ENCODE measurements around the gene OXSM. TPM values are rescaled to one million over a fixed set of nuclear protein-coding genes. Genes with fewer than 3 reads are reported as not detected.

The OXSM gene
- total and polyA plus RNA-seq, 4 donors: 8.6 to 21.8 (median 17.5) TPM

- Histone ChIP-seq H3K27me3 (ENCODE audit: control insufficient read depth in 4 of 4, insufficient read depth in 4 of 4, low read length in 3 of 4) (no peaks in the 10 kb centered on the region), H3K9ac (ENCODE audit: low read depth in 1 of 2, low read length in 2 of 2) (no peak overlapping the region), H3K36me3 (ENCODE audit: control insufficient read depth in 4 of 4, insufficient read depth in 3 of 4, low read depth in 1 of 4, low read length in 3 of 4) (no peaks in the 10 kb centered on the region), H3K27ac (ENCODE audit: low read depth in 1 of 2, low read length in 2 of 2) (no peak overlapping the region), H3K9me3 (ENCODE audit: control insufficient read depth in 4 of 4, low read length in 3 of 4) (no peaks in the 10 kb centered on the region), H3K4me3 (ENCODE audit: low read depth in 1 of 3, low read length in 3 of 3) (no peak overlapping the region), H3K4me1 (ENCODE audit: control insufficient read depth in 4 of 4, insufficient read depth in 4 of 4, low read length in 3 of 4) (no peaks in the 10 kb centered on the region)
- TF ChIP-seq JUND (IDR thresholded peaks at IDR 0.05) (no peak), NR2F2 (IDR thresholded peaks at IDR 0.05) (no peak), RAD21 (IDR thresholded peaks at IDR 0.05) (peak in 1 of 2 donors; percentile 21)
- no peak for DNase-seq (ENCODE audit: low spot score)
- 15% methylated on average over 3 of the region's 3 CpGs for WGBS
Measured at GRCh38 chr3:25831578-25831977, 41.7 kb downstream of the OXSM start.

GRCh38 chr3:25834346-25834745 is 44.5 kb downstream of the OXSM start:
- no peaks in the 10 kb centered on the region for H3K4me1 ChIP-seq (ENCODE audit: control insufficient read depth in 4 of 4, insufficient read depth in 4 of 4, low read length in 3 of 4)

GRCh38 chr3:25836579-25836978 is 46.7 kb downstream of the OXSM start:
- no peaks in the 10 kb centered on the region for H3K9me3 ChIP-seq (ENCODE audit: control insufficient read depth in 4 of 4, low read length in 3 of 4)
- DNase-seq (ENCODE audit: low spot score): no peak
- WGBS: 89% methylated on average over 2 of the region's 2 CpGs
- TF ChIP-seq SP1 (IDR thresholded peaks at IDR 0.05) (no peak), ZBTB33 (IDR thresholded peaks at IDR 0.05) (no peak), CTCF (IDR thresholded peaks at IDR 0.05; ENCODE audit: low read depth, low read length, missing input control) (no peak), RXRA (IDR thresholded peaks at IDR 0.05) (no peak)
- no peak overlapping the region for H3K4me3 ChIP-seq (ENCODE audit: low read depth in 1 of 3, low read length in 3 of 3)
- no peaks in the 10 kb centered on the region for H3K4me1 ChIP-seq (ENCODE audit: control insufficient read depth in 4 of 4, insufficient read depth in 4 of 4, low read length in 3 of 4)
- no peak overlapping the region for H3K27ac ChIP-seq (ENCODE audit: low read depth in 1 of 2, low read length in 2 of 2)
- H3K36me3 ChIP-seq (ENCODE audit: control insufficient read depth in 4 of 4, insufficient read depth in 3 of 4, low read depth in 1 of 4, low read length in 3 of 4): no peaks in the 10 kb centered on the region
- H3K9ac ChIP-seq (ENCODE audit: low read depth in 1 of 2, low read length in 2 of 2): no peak overlapping the region
- no peaks in the 10 kb centered on the region for H3K27me3 ChIP-seq (ENCODE audit: control insufficient read depth in 4 of 4, insufficient read depth in 4 of 4, low read length in 3 of 4)

More at GRCh38 chr3:25834346-25834745, 44.5 kb downstream of the OXSM start:
- H3K36me3 ChIP-seq (ENCODE audit: control insufficient read depth in 4 of 4, insufficient read depth in 3 of 4, low read depth in 1 of 4, low read length in 3 of 4): no peaks in the 10 kb centered on the region
- TF ChIP-seq CTCF (IDR thresholded peaks at IDR 0.05; ENCODE audit: low read depth, low read length, missing input control) (no peak), TAF1 (conservative IDR thresholded peaks at IDR 0.05) (no peak), MAX (IDR thresholded peaks at IDR 0.05) (no peak), YY1 (IDR thresholded peaks at IDR 0.05) (no peak), RXRA (IDR thresholded peaks at IDR 0.05) (no peak), FOXA1 (IDR thresholded peaks at IDR 0.05) (no peak)
- H3K9ac ChIP-seq (ENCODE audit: low read depth in 1 of 2, low read length in 2 of 2): no peak overlapping the region
- no peak overlapping the region for H3K27ac ChIP-seq (ENCODE audit: low read depth in 1 of 2, low read length in 2 of 2)
- H3K9me3 ChIP-seq (ENCODE audit: control insufficient read depth in 4 of 4, low read length in 3 of 4): no peaks in the 10 kb centered on the region
- DNase-seq (ENCODE audit: low spot score): no peak
- no peaks in the 10 kb centered on the region for H3K27me3 ChIP-seq (ENCODE audit: control insufficient read depth in 4 of 4, insufficient read depth in 4 of 4, low read length in 3 of 4)
- no peak overlapping the region for H3K4me3 ChIP-seq (ENCODE audit: low read depth in 1 of 3, low read length in 3 of 3)
